ENCODE data around the gene SUCLG2.

Gene SUCLG2

DNA sequence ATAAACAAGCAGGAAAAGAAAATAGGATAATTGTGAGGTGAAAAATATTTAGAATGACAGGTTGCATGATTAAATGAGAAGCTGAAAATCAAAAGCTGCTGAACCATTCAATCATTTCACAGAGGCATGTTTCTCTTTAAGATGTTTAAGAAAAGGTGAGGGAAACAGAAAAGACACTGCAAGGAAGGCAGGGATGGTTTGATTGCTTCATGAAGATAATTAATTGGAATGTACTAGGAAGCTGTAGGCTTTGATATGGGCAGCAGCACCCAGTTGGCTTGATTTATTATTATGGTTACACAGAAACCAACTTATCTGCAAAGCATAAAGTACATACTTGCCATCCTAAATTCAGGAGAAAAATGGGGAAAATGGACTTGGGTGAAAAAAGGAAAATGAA lies 234.6 kb downstream of the SUCLG2 start:
- no peak overlapping the region for H3K27ac ChIP-seq
- DNase-seq (ENCODE audit: low spot score): no peak
- TF ChIP-seq, protein P1, sequence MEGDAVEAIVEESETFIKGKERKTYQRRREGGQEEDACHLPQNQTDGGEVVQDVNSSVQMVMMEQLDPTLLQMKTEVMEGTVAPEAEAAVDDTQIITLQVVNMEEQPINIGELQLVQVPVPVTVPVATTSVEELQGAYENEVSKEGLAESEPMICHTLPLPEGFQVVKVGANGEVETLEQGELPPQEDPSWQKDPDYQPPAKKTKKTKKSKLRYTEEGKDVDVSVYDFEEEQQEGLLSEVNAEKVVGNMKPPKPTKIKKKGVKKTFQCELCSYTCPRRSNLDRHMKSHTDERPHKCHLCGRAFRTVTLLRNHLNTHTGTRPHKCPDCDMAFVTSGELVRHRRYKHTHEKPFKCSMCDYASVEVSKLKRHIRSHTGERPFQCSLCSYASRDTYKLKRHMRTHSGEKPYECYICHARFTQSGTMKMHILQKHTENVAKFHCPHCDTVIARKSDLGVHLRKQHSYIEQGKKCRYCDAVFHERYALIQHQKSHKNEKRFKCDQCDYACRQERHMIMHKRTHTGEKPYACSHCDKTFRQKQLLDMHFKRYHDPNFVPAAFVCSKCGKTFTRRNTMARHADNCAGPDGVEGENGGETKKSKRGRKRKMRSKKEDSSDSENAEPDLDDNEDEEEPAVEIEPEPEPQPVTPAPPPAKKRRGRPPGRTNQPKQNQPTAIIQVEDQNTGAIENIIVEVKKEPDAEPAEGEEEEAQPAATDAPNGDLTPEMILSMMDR (conservative IDR thresholded peaks at IDR 0.05; ENCODE audit: low read depth): no peak
- ChIA-PET CTCF (no interaction called here), POLR2A (ENCODE audit: low non-redundant PET) (no interaction called here)

DNA sequence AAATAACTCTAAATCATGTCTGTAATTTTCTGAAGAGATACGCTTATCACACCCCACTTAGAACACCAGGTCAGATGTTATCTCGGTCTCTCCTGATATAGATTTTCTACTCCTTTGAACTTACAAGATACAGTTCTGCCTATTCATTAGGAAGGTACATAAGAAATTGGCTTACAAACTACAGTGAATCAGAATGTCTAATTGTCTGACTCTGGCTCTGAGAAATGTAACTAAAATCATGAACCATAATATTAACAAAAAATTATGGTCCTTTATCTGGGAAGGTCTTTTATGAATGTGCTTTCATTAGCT lies 235.2 kb downstream of the SUCLG2 start:
- ChIA-PET POLR2A (ENCODE audit: low non-redundant PET) (no interaction called here), CTCF (no interaction called here)
- no peak for DNase-seq (ENCODE audit: low spot score)

DNA sequence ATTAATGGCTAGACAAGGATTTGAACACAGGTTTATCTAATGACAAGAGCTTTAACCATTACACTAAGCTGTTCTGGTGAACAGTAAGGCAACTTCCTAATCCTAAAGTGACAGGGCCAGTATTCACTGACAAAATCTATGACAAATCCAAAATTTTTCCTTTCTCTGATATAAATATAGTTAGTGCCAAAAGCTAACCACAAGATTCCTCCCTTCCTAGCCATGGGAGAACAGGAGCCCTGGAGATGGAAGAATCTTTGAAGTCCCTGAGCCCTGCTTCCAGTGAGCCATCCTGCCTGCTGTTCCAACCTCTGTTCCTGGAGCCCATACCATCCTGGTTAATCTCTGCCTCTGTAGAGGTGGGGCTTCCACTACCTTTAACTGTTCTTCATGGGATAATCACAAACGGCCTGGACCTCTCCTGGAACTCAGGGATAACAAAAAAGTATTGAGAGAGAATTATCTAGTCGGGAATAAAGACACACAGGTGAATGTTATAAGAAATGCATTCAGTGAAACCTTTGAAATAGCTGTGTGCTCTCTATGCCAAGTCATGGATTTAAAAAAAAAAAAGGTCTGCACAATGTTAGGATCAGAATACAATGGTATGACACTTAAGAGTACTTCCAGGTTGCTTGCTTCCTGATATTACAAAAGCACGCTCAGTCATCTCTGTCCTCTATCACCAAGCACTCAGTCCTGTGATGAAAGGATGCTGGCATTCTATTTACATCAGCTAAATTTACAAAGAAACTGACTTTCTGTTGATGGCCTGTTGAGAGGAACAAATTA lies 235.8 kb downstream of the SUCLG2 start:
- no peak overlapping the region for H3K27ac ChIP-seq
- ChIA-PET CTCF (interaction anchor here (0.7 kb wide), 1 partner anchor 8 kb away, joined by 3 read pairs; no protein-coding TSS in a partner anchor), POLR2A (ENCODE audit: low non-redundant PET) (no interaction called here)
- TF ChIP-seq, protein P1 (conservative IDR thresholded peaks at IDR 0.05; ENCODE audit: low read depth): no peak
- DNase-seq (ENCODE audit: low spot score): no peak

More for the DNA sequence above, 235.2 kb downstream of the SUCLG2 start:
- H3K27ac ChIP-seq: no peak overlapping the region
- TF ChIP-seq, protein P1 (conservative IDR thresholded peaks at IDR 0.05; ENCODE audit: low read depth): no peak

DNA sequence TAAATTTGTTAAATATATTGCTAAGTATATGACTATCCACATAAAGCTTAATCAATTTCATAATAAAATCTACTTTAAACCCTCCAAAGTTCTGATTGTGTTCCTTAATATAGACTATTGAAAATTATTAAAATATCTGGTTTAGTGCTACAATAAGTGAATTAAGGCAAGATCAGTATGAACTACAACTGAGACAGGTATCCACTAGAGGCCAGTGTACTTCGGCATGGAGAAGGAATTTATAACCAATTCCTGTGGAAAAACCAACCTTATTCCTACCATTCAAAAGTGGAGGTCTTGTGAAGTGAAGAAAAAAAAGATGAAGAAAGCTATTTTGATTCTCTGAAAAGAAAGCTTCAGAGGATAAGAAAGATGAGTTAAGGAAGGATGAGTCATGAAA lies 237.7 kb downstream of the SUCLG2 start:
- DNase-seq (ENCODE audit: low spot score): no peak
- CTCF ChIA-PET: no interaction called here
- TF ChIP-seq, protein P1 (conservative IDR thresholded peaks at IDR 0.05; ENCODE audit: low read depth): no peak
- POLR2A ChIA-PET (ENCODE audit: low non-redundant PET): no interaction called here
- no peak overlapping the region for H3K27ac ChIP-seq

DNA sequence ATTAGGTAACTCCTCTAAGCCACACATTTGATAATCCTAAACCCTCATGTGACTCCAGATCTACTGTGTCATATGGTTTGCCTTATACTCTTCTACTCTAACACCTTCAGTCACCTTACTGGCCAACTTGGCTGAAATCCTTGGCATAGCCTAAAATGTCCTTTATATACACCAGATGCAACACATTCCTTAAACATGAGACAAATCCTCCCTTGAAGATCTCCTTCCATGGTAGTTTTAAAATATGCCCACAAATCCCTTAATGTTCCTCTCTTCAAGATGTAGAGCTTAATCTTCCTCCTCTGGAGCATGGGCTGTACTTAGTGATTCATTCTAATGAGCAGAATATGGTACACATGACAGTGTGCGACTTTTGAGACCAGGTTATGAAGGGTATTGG lies 238.9 kb downstream of the SUCLG2 start:
- POLR2A ChIA-PET (ENCODE audit: low non-redundant PET): no interaction called here
- DNase-seq (ENCODE audit: low spot score): no peak
- CTCF ChIA-PET: no interaction called here
- H3K27ac ChIP-seq: no peak overlapping the region
- TF ChIP-seq, protein P1 (conservative IDR thresholded peaks at IDR 0.05; ENCODE audit: low read depth): no peak

DNA sequence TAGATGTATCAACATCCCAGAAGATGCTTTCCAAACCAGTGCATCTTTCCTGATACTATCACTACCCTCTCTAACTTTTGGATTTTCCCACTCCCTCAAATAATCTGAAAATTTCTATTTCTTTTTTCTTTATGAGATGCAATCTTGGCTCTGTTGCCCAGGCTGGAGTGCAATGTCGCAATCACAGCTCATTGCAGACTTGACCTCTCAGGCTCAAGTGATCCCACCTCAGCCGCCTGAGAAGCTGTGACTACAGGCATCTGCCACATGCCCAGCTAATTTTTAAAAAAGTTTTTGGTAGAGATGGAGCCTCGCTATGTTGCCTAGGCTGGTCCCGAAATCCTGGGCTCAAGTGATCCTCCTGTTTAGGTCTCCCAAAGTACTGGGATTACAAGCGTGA lies 239.7 kb downstream of the SUCLG2 start:
- no peak for DNase-seq (ENCODE audit: low spot score)
- ChIA-PET CTCF (no interaction called here), POLR2A (ENCODE audit: low non-redundant PET) (no interaction called here)
- TF ChIP-seq, protein P1 (conservative IDR thresholded peaks at IDR 0.05; ENCODE audit: low read depth): no peak
- H3K27ac ChIP-seq: no peak overlapping the region
